Stomach (tissue), 9 donors: ENCODE measurements around the gene NCAM1. TPM values are rescaled to one million over a fixed set of nuclear protein-coding genes. Genes with fewer than 3 reads are reported as not detected.

Experiments used
- DNase-seq, 2 donors: peaks; one replicate each; pipeline versions ENCODE4 v3.0.0 to v3.0.0-alpha.2; 2013 to 2019
- H3K27ac ChIP-seq, 5 donors: fragments of 200-600 bp in 4 of 5; sonication (generic) in 4 of 5; one replicate each; pipeline ENCODE4 v1.5.1; 2013 to 2019; ENCODE audit warnings: mild to moderate bottlenecking in 1 of 5, moderate library complexity in 1 of 5
- H3K27me3 ChIP-seq, 3 donors: fragments of 200-600 bp; sonication (generic); one replicate each; pipeline ENCODE4 v1.5.1; 2017 to 2019; ENCODE audit warnings: mixed run types in 1 of 3
- H3K36me3 ChIP-seq, 4 donors: fragments of 200-600 bp; sonication (generic); 1 replicate in 3 of 4; 2 replicates in 1 of 4; pipeline ENCODE4 v1.5.1; 2016 to 2019
- H3K4me1 ChIP-seq, 4 donors: fragments of 200-600 bp; sonication (generic); one replicate each; pipeline ENCODE4 v1.5.1; 2016 to 2019
- H3K4me3 ChIP-seq, 4 donors: fragments of 200-600 bp; sonication (generic) in 3 of 4; one replicate each; pipeline ENCODE4 v1.5.1; 2016 to 2019; ENCODE audit warnings: mild to moderate bottlenecking in 1 of 4
- H3K9me3 ChIP-seq, 4 donors: fragments of 200-600 bp; sonication (generic); one replicate each; pipeline ENCODE4 v1.5.1; 2016 to 2019
- EP300 ChIP-seq: sonication (generic); formaldehyde crosslinking; IDR thresholded peaks from one replicate; pipeline ENCODE4 v1.6.1; 2017; ENCODE audit warnings: antibody characterized with exemption
- POLR2A ChIP-seq, 4 donors: fragments of 450-650 bp; IDR thresholded peaks; one replicate each; pipeline ENCODE4 v1.6.1; 2016; ENCODE audit warnings: antibody characterized with exemption in 4 of 4, control low read depth in 2 of 4, mild to moderate bottlenecking in 1 of 4, moderate library complexity in 1 of 4
- POLR2AphosphoS5 ChIP-seq, 3 donors: sonication (generic); formaldehyde crosslinking; IDR thresholded peaks; one replicate each; pipeline ENCODE4 v1.6.1; 2016; ENCODE audit warnings: antibody characterized with exemption in 3 of 3
- WGBS, 5 donors: extraction: QIAGEN DNeasy Blood & Tissue Kit in 3 of 5; methylation state at CpG; one replicate each; pipeline versions ENCODE4 v1.1.5 to v1.1.7; 2013 to 2018; 5-methylcytosine and 5-hydroxymethylcytosine counted together
- intact Hi-C: fragments of 100-400 bp; cut with DNase I; formaldehyde crosslinking; loops from one replicate; pipeline ENCODE4 v1.15.1; 2023; ENCODE audit warnings: low total_unique reads
- polyA plus RNA-seq, 3 donors: library from polyadenylated mRNA; stranded (reverse); fragments of 200-250 nt; gene quantifications; one replicate each; pipeline ENCODE4 v1.2.3, GENCODE V29; 2013
- total RNA-seq, 5 donors: library from RNA; depleted of rRNA; stranded (reverse); fragments of >200 nt; gene quantifications; one replicate each; pipeline versions ENCODE4 v1.1.0 to v1.2.3, GENCODE V29; 2014 to 2016
- TF ChIP-seq, protein P1 (sequence below), 7 experiments: fragments of 450-650 bp in 4 of 7; fragments of 200-600 bp in 3 of 7; sonication (generic) in 3 of 7; IDR thresholded peaks; one replicate each; pipeline ENCODE4 v1.5.1; 2016 to 2019; ENCODE audit warnings: antibody characterized with exemption in 7 of 7, control low read depth in 2 of 7, mild to moderate bottlenecking in 1 of 7
- donor health status: healthy with polysubstance abuse.
- donor health status: Bipolar disorder and iron deficiency.
- donor health status: healthy.

Gene NCAM1
- total and polyA plus RNA-seq, 8 donors: 5.7 to 84.8 (median 28.9) TPM

DNA sequence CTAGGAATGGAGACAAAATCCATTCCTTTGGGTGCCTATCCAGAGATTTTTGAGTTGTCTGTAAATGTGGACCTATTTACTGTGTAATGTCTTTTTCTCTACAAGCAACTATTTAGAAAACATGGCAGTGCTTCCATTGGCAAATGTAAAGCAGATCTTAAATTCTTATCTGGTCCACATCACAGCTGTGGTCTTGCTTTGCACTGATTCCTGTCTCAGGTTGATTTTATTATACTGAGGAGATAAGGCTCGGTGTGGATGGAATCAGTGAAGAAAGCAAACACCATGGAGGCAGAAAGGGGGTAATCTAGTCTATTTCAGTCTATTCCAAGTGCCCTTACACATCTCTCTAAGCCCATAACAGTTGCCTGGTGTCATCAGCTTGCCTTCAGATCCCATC, 160.5 kb downstream of the NCAM1 start:
- no peak overlapping the region for H3K27ac ChIP-seq
- no peak overlapping the region for H3K4me3 ChIP-seq
- DNase-seq: no peak
- WGBS, 5 donors: 27 to 45% (median 29%) methylated on average over 1 of the region's 1 CpG
- peaks cover 0 to 9% (median 2%) of the 10 kb centered on the region in 4 donors for H3K4me1 ChIP-seq
- no peaks in the 10 kb centered on the region for H3K36me3 ChIP-seq
- H3K9me3 ChIP-seq: no peaks in the 10 kb centered on the region
- TF ChIP-seq, protein P1, sequence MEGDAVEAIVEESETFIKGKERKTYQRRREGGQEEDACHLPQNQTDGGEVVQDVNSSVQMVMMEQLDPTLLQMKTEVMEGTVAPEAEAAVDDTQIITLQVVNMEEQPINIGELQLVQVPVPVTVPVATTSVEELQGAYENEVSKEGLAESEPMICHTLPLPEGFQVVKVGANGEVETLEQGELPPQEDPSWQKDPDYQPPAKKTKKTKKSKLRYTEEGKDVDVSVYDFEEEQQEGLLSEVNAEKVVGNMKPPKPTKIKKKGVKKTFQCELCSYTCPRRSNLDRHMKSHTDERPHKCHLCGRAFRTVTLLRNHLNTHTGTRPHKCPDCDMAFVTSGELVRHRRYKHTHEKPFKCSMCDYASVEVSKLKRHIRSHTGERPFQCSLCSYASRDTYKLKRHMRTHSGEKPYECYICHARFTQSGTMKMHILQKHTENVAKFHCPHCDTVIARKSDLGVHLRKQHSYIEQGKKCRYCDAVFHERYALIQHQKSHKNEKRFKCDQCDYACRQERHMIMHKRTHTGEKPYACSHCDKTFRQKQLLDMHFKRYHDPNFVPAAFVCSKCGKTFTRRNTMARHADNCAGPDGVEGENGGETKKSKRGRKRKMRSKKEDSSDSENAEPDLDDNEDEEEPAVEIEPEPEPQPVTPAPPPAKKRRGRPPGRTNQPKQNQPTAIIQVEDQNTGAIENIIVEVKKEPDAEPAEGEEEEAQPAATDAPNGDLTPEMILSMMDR (IDR thresholded peaks at IDR 0.05): no peak
- no peak for TF ChIP-seq EP300
- no peak for TF ChIP-seq POLR2AphosphoS5 (IDR thresholded peaks at IDR 0.05)
- no peak for TF ChIP-seq POLR2A (IDR thresholded peaks at IDR 0.05)
- no peaks in the 10 kb centered on the region for H3K27me3 ChIP-seq
- intact Hi-C loops: loop anchor here (5.0 kb wide), 1 partner anchor 534 kb away; no protein-coding TSS in a partner anchor

DNA sequence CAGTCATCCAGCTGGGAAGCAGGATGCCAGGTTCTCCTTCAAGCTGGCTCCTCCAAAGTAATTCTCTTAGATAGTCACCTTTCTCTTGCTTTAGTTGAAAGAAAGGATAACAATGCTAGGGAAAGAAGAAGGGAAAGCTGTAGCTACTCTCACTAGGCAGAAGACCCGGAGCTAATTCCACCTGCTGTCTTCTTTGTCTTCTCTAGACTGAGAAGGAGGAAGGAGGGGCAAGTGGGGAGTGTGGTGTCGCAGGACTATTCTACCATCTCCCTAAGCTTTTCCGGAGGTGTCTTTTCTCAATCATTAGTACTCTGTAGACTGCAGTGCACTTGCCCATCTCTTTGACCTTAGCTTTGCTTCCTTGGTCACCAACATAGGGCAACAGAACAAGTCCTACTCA, 162.8 kb downstream of the NCAM1 start:
- 70 to 88% (median 84%) methylated on average over 3 of the region's 3 CpGs for WGBS, 5 donors
- no peak overlapping the region for H3K4me3 ChIP-seq
- H3K4me1 ChIP-seq: peaks cover 0 to 22% (median 5%) of the 10 kb centered on the region in 4 donors
- H3K27ac ChIP-seq: no peak overlapping the region
- TF ChIP-seq POLR2A (IDR thresholded peaks at IDR 0.05) (no peak), EP300 (no peak), POLR2AphosphoS5 (IDR thresholded peaks at IDR 0.05) (no peak)
- TF ChIP-seq, protein P1 (IDR thresholded peaks at IDR 0.05): no peak
- H3K27me3 ChIP-seq: no peaks in the 10 kb centered on the region
- intact Hi-C loops: loop anchor here (5.0 kb wide), 1 partner anchor 537 kb away; no protein-coding TSS in a partner anchor
- no peaks in the 10 kb centered on the region for H3K36me3 ChIP-seq
- no peak for DNase-seq
- H3K9me3 ChIP-seq: no peaks in the 10 kb centered on the region

DNA sequence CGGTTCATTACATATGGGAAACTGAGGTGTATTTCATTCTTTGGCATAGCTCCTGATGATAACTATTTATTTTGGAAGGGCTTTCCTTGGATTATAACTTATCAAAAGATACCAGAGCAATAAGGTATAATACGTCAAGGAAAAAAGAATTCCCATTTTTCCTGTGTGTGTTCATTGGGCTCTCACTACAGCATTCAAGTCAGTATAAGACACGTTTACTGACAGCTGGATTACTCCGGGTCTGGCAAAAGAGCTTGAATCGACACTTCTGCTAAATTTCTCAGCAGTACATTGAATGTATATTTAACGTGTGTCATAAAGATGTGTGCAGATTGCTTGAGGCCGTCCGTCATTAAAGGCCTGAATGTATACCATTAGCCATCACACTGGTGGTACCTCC, 163.4 kb downstream of the NCAM1 start:
- intact Hi-C loops: loop anchor here (5.0 kb wide), 1 partner anchor 537 kb away; no protein-coding TSS in a partner anchor
- WGBS, 5 donors: 79 to 84% (median 82%) methylated on average over 8 of the region's 8 CpGs
- Histone ChIP-seq H3K4me1 (peaks cover 0 to 16% (median 3%) of the 10 kb centered on the region in 4 donors), H3K4me3 (no peak overlapping the region), H3K27me3 (no peaks in the 10 kb centered on the region), H3K36me3 (no peaks in the 10 kb centered on the region), H3K9me3 (no peaks in the 10 kb centered on the region), H3K27ac (no peak overlapping the region)
- DNase-seq: no peak
- TF ChIP-seq EP300 (no peak), POLR2AphosphoS5 (IDR thresholded peaks at IDR 0.05) (no peak), POLR2A (IDR thresholded peaks at IDR 0.05) (no peak)
- TF ChIP-seq, protein P1 (IDR thresholded peaks at IDR 0.05): no peak

DNA sequence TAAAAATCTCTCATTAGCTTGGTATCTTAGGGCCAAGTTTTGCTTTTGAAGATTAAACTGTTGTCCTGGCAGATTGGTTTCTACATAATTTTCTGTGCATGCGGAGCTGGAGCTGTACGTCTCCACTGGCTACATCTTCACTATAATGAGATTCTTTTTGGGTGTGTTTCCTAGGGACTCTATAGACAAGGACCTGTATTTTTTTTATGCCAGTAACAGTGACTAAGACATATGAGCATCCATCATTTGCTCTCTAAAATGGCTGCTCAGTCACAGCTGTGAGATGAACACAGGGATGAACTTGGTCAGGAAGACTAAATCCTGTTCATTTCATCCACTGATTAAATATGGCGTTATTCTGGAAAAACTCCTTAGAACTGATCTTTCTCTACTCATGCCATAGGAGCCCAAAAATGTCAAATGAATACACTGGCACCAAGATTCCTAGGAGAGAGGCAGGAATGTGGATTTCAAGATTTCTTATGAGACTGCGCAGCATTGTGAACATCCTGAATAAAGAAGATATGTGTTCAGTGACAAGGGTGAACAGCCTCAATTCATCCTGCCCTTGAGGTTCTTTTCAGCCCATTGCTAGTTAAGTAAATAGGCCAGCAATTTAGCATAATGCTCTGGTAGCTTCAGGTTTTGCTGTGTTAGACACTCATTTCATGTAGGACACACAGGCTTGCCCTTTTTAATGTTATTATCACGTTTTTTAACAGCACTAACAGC, 168.2 kb downstream of the NCAM1 start:
- Histone ChIP-seq H3K4me3 (no peak overlapping the region), H3K27ac (no peak overlapping the region), H3K9me3 (no peaks in the 10 kb centered on the region), H3K36me3 (no peaks in the 10 kb centered on the region), H3K27me3 (no peaks in the 10 kb centered on the region), H3K4me1 (peaks cover 0 to 26% (median 3%) of the 10 kb centered on the region in 4 donors)
- WGBS, 5 donors: 87 to 95% (median 89%) methylated on average over 5 of the region's 5 CpGs
- TF ChIP-seq EP300 (no peak), POLR2A (IDR thresholded peaks at IDR 0.05) (no peak), POLR2AphosphoS5 (IDR thresholded peaks at IDR 0.05) (no peak)
- TF ChIP-seq, protein P1 (IDR thresholded peaks at IDR 0.05): no peak
- DNase-seq: no peak
- intact Hi-C loops: no loop called here
